ENCODE data around the gene LILRB3. TPM values are rescaled to one million over a fixed set of nuclear protein-coding genes. Genes with fewer than 3 reads are reported as not detected.
"Not testable (repeated sequence)": the region's sequence is repeated elsewhere in the genome, so short reads cannot be mapped to it uniquely, and the experiment has no call there.

LILRB3 gene
- not detected in 2 replicates for total RNA-seq
- long read RNA-seq, result 0 reads

GRCh38 chr19:54222474-54223276, at the start of gene LILRB3:
Gene LILRB3 (minus strand): TSS chr19:54223007. CDS start chr19:54222976, 31 bp downstream.
- not testable (repeated sequence) for H3K27ac Mint-ChIP-seq (ENCODE audit: unreplicated experiment); DNase-seq (ENCODE audit: extremely low spot score, unreplicated experiment); H3K36me3 Mint-ChIP-seq (ENCODE audit: unreplicated experiment); H3K4me3 Mint-ChIP-seq (ENCODE audit: unreplicated experiment); H3K9me3 Mint-ChIP-seq (ENCODE audit: unreplicated experiment); H3K4me1 Mint-ChIP-seq (ENCODE audit: unreplicated experiment)
- peaks cover 12% of the 10 kb centered on the region for H3K27me3 Mint-ChIP-seq (ENCODE audit: unreplicated experiment)

GRCh38 chr19:54272181-54272580, 49.4 kb upstream of the LILRB3 start:
- not testable (repeated sequence) for H3K4me3 Mint-ChIP-seq (ENCODE audit: unreplicated experiment); H3K9me3 Mint-ChIP-seq (ENCODE audit: unreplicated experiment); H3K4me1 Mint-ChIP-seq (ENCODE audit: unreplicated experiment); H3K27ac Mint-ChIP-seq (ENCODE audit: unreplicated experiment); H3K27me3 Mint-ChIP-seq (ENCODE audit: unreplicated experiment); H3K36me3 Mint-ChIP-seq (ENCODE audit: unreplicated experiment)
- peak; percentile 65 for DNase-seq (ENCODE audit: extremely low spot score, unreplicated experiment)

- not testable (repeated sequence) for H3K4me3 Mint-ChIP-seq (ENCODE audit: unreplicated experiment); H3K4me1 Mint-ChIP-seq (ENCODE audit: unreplicated experiment); H3K27me3 Mint-ChIP-seq (ENCODE audit: unreplicated experiment)
These were observed 48.8 kb upstream of the LILRB3 start for GRCh38 chr19:54271587-54271986.

GRCh38 chr19:54271106-54271505, 48.3 kb upstream of the LILRB3 start:
- H3K4me3 Mint-ChIP-seq (ENCODE audit: unreplicated experiment), result no peak overlapping the region
- no peak for TF ChIP-seq CTCF (IDR thresholded peaks at IDR 0.05)
- H3K36me3 Mint-ChIP-seq (ENCODE audit: unreplicated experiment), result no peaks in the 10 kb centered on the region
- no peaks in the 10 kb centered on the region for H3K9me3 Mint-ChIP-seq (ENCODE audit: unreplicated experiment)
- peaks cover 2% of the 10 kb centered on the region for H3K4me1 Mint-ChIP-seq (ENCODE audit: unreplicated experiment)
- no peak for DNase-seq (ENCODE audit: extremely low spot score, unreplicated experiment)
- peaks cover 10% of the 10 kb centered on the region for H3K27me3 Mint-ChIP-seq (ENCODE audit: unreplicated experiment)
- H3K27ac Mint-ChIP-seq (ENCODE audit: unreplicated experiment), result no peak overlapping the region

More at GRCh38 chr19:54271587-54271986, 48.8 kb upstream of the LILRB3 start:
- not testable (repeated sequence) for DNase-seq (ENCODE audit: extremely low spot score, unreplicated experiment); H3K36me3 Mint-ChIP-seq (ENCODE audit: unreplicated experiment); H3K9me3 Mint-ChIP-seq (ENCODE audit: unreplicated experiment); H3K27ac Mint-ChIP-seq (ENCODE audit: unreplicated experiment)

- Mint-ChIP-seq H3K27ac (ENCODE audit: unreplicated experiment) (no peak overlapping the region), H3K4me1 (ENCODE audit: unreplicated experiment) (no peaks in the 10 kb centered on the region), H3K36me3 (ENCODE audit: unreplicated experiment) (no peaks in the 10 kb centered on the region), H3K4me3 (ENCODE audit: unreplicated experiment) (no peak overlapping the region), H3K27me3 (ENCODE audit: unreplicated experiment) (peaks cover 6% of the 10 kb centered on the region), H3K9me3 (ENCODE audit: unreplicated experiment) (no peaks in the 10 kb centered on the region)
- no peak for TF ChIP-seq CTCF (IDR thresholded peaks at IDR 0.05)
- DNase-seq (ENCODE audit: extremely low spot score, unreplicated experiment), result no peak
These were observed 46.1 kb upstream of the LILRB3 start for GRCh38 chr19:54268936-54269335.

- Mint-ChIP-seq H3K27me3 (ENCODE audit: unreplicated experiment) (peaks cover 6% of the 10 kb centered on the region), H3K4me3 (ENCODE audit: unreplicated experiment) (no peak overlapping the region), H3K4me1 (ENCODE audit: unreplicated experiment) (no peaks in the 10 kb centered on the region), H3K9me3 (ENCODE audit: unreplicated experiment) (no peaks in the 10 kb centered on the region), H3K36me3 (ENCODE audit: unreplicated experiment) (no peaks in the 10 kb centered on the region), H3K27ac (ENCODE audit: unreplicated experiment) (no peak overlapping the region)
- peak; percentile 62 for TF ChIP-seq CTCF (IDR thresholded peaks at IDR 0.05)
- DNase-seq (ENCODE audit: extremely low spot score, unreplicated experiment), result no peak
These were observed 43.3 kb upstream of the LILRB3 start for GRCh38 chr19:54266133-54266532.
